Testis (tissue), 3 donors: ENCODE results near the gene FARS2. TPM values are rescaled to one million over a fixed set of nuclear protein-coding genes. Genes with fewer than 3 reads are reported as not detected.

Source experiments
- DNase-seq: peaks from one replicate; pipeline ENCODE4 v3.0.0-alpha.2; 2019
- H3K27ac ChIP-seq, 2 donors: fragments of 200-600 bp; sonication (generic); one replicate each; pipeline ENCODE4 v1.5.1; 2019
- H3K27me3 ChIP-seq: fragments of 200-600 bp; sonication (generic); one replicate; pipeline ENCODE4 v1.5.1; 2019
- H3K36me3 ChIP-seq: fragments of 200-600 bp; sonication (generic); one replicate; pipeline ENCODE4 v1.5.1; 2017; ENCODE audit warnings: low read depth; ENCODE audit errors: missing control alignments
- H3K4me1 ChIP-seq: fragments of 200-600 bp; sonication (generic); one replicate; pipeline ENCODE4 v1.5.1; 2019
- H3K4me3 ChIP-seq, 2 donors: fragments of 200-600 bp; sonication (generic); one replicate each; pipeline ENCODE4 v1.5.1; 2017 to 2019
- H3K9me3 ChIP-seq: fragments of 200-600 bp; sonication (generic); one replicate; pipeline ENCODE4 v1.5.1; 2017
- CTCF ChIP-seq, 3 experiments: fragments of 450-650 bp in 2 of 3; fragments of 200-600 bp in 1 of 3; sonication (generic) in 1 of 3; IDR thresholded peaks; one replicate each; pipeline ENCODE4 v1.5.1; 2016 to 2019; ENCODE audit warnings: antibody characterized with exemption in 3 of 3, mild to moderate bottlenecking in 2 of 3, moderate library complexity in 1 of 3
- POLR2A ChIP-seq: fragments of 450-650 bp; IDR thresholded peaks from one replicate; pipeline ENCODE4 v1.6.1; 2017; ENCODE audit warnings: antibody characterized with exemption, mild to moderate bottlenecking, moderate library complexity
- WGBS, 2 donors: methylation state at CpG; one replicate each; pipeline ENCODE4 v1.1.5; 2018; 5-methylcytosine and 5-hydroxymethylcytosine counted together
- intact Hi-C: fragments of 100-400 bp; cut with DNase I; formaldehyde crosslinking; loops from one replicate; pipeline ENCODE4 v1.15.1; 2023; ENCODE audit warnings: low total_unique reads
- polyA plus RNA-seq: library from polyadenylated mRNA; stranded (reverse); fragments of 350-450 nt; fragmentation: Illumina TruSeq; extraction: RNeasy Lipid Tissue Mini Kit (QIAGEN cat#74804); gene quantifications from one replicate; pipeline ENCODE4 v1.2.3, GENCODE V29; 2014; ENCODE audit warnings: low read depth, low replicate concordance; ENCODE audit not compliant: insufficient read depth
- total RNA-seq, 2 donors: library from RNA; depleted of rRNA; stranded (reverse); fragments of >200 nt; gene quantifications; one replicate each; pipeline ENCODE4 v1.2.3, GENCODE V29; 2016

FARS2 gene
- total and polyA plus RNA-seq, 3 donors from 2014 or later, result 15.4 to 26.8 (median 22.1) TPM

- no peaks in the 10 kb centered on the region for H3K4me1 ChIP-seq
- no peaks in the 10 kb centered on the region for H3K9me3 ChIP-seq
- WGBS, 2 donors, result 94 to 100% methylated on average over 2 of the region's 2 CpGs
- no peak for DNase-seq
- no peak overlapping the region for H3K4me3 ChIP-seq
- TF ChIP-seq CTCF (IDR thresholded peaks at IDR 0.05), result no peak
- no peak for TF ChIP-seq POLR2A
- intact Hi-C loops, result no loop called here
- H3K27ac ChIP-seq, result no peak overlapping the region
- no peaks in the 10 kb centered on the region for H3K36me3 ChIP-seq
- H3K27me3 ChIP-seq, result no peaks in the 10 kb centered on the region
These were observed 262.8 kb downstream of the FARS2 start for GRCh38 chr6:5524110-5524509.

- intact Hi-C loops, result no loop called here
- no peak for TF ChIP-seq POLR2A
- no peak for TF ChIP-seq CTCF (IDR thresholded peaks at IDR 0.05)
- DNase-seq, result no peak
- no peak overlapping the region for H3K4me3 ChIP-seq
- no peaks in the 10 kb centered on the region for H3K9me3 ChIP-seq
- WGBS, 2 donors, result 85 to 91% methylated on average over 4 of the region's 4 CpGs
- H3K4me1 ChIP-seq, result no peaks in the 10 kb centered on the region
- no peaks in the 10 kb centered on the region for H3K27me3 ChIP-seq
- no peak overlapping the region for H3K27ac ChIP-seq
- no peaks in the 10 kb centered on the region for H3K36me3 ChIP-seq
These were observed 263.9 kb downstream of the FARS2 start for GRCh38 chr6:5525209-5525608.

GRCh38 chr6:5529015-5529414, 267.7 kb downstream of the FARS2 start:
- intact Hi-C loops, result no loop called here
- no peak for DNase-seq
- Histone ChIP-seq H3K27me3 (no peaks in the 10 kb centered on the region), H3K4me3 (no peak overlapping the region), H3K9me3 (no peaks in the 10 kb centered on the region), H3K27ac (no peak overlapping the region), H3K36me3 (no peaks in the 10 kb centered on the region), H3K4me1 (no peaks in the 10 kb centered on the region)
- no peak for TF ChIP-seq CTCF (IDR thresholded peaks at IDR 0.05)
- no peak for TF ChIP-seq POLR2A
- 89 to 94% methylated on average over 6 of the region's 6 CpGs for WGBS, 2 donors

DNA sequence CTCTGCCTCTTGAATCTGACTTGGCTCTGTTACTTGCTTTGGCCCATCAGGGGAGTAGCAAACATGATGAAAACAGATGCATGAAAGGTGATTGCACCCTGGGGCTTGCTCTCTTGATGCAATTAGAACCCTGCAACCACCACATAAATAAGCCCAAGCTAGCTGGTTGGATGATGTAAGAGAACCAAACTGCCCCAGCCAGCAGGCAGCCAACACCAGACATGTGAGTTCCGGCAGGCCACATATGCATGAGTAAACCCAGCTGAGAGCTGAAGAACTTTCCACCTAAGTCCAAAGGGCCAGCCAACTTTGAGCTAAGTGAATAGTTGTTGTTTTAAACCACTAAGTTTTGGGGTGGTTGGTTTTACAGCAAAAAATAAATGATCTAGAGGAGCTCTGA, 268.4 kb downstream of the FARS2 start:
- Histone ChIP-seq H3K36me3 (no peaks in the 10 kb centered on the region), H3K4me3 (no peak overlapping the region), H3K4me1 (no peaks in the 10 kb centered on the region), H3K27ac (no peak overlapping the region), H3K27me3 (no peaks in the 10 kb centered on the region), H3K9me3 (no peaks in the 10 kb centered on the region)
- DNase-seq, result no peak
- TF ChIP-seq CTCF (IDR thresholded peaks at IDR 0.05) (no peak), POLR2A (no peak)
- intact Hi-C loops, result no loop called here
- WGBS, 2 donors, result 36 to 94% methylated on average over 1 of the region's 1 CpG

DNA sequence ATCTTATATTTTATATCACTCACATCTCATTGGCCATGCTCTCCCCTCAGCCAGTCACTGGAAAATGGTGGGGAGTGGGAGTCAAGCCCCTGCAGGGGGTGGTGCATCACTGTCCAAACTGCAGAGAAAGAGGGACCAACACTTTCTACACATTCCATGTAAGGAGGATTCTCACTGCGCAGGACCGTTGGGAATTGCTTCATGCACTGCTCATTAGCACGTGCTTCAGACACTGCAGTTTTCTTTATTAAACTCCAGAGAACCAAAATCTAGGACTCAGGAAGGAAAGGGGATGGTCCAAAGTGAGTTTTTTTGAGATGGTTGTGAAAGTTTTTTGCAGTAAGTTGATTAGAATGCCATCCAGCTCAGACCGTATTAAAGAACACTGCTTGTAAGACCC, 269.8 kb downstream of the FARS2 start:
- DNase-seq, result no peak
- intact Hi-C loops, result no loop called here
- no peaks in the 10 kb centered on the region for H3K4me1 ChIP-seq
- H3K4me3 ChIP-seq, result no peak overlapping the region
- H3K36me3 ChIP-seq, result no peaks in the 10 kb centered on the region
- TF ChIP-seq CTCF (IDR thresholded peaks at IDR 0.05), result no peak
- no peak for TF ChIP-seq POLR2A
- no peak overlapping the region for H3K27ac ChIP-seq
- H3K9me3 ChIP-seq, result no peaks in the 10 kb centered on the region
- 86 to 95% methylated on average over 4 of the region's 4 CpGs for WGBS, 2 donors
- H3K27me3 ChIP-seq, result no peaks in the 10 kb centered on the region
